MG63 (cell line): ENCODE results near the gene PPIC. TPM values are rescaled to one million over a fixed set of nuclear protein-coding genes. Genes with fewer than 3 reads are reported as not detected.

ENCODE experiments used
- DNase-seq: peaks from one replicate; pipeline ENCODE4 v3.0.0-alpha.2; 2020
- H3K27me3 ChIP-seq: fragments of 250-450 bp; sonication (Bioruptor Pico); 2 replicates; pipeline ENCODE4 v1.5.1; 2020; ENCODE audit warnings: mild to moderate bottlenecking, moderate library complexity
- H3K36me3 ChIP-seq: fragments of 250-450 bp; sonication (Bioruptor Pico); 2 replicates; pipeline ENCODE4 v1.5.1; 2020; ENCODE audit warnings: mild to moderate bottlenecking, moderate library complexity
- H3K4me3 ChIP-seq: fragments of 250-450 bp; sonication (Bioruptor Pico); 2 replicates; pipeline ENCODE4 v1.5.1; 2020; ENCODE audit warnings: mild to moderate bottlenecking, moderate library complexity
- H3K9me3 ChIP-seq: fragments of 250-450 bp; sonication (Bioruptor Pico); 2 replicates; pipeline ENCODE4 v1.5.1; 2020; ENCODE audit warnings: mild to moderate bottlenecking, moderate library complexity
- total RNA-seq: library from RNA; depleted of rRNA; stranded (reverse); fragments of >200 nt; shearing (Covaris generic); gene quantifications from 2 replicates; pipeline ENCODE4 v1.2.3, GENCODE V29; 2014; ENCODE audit warnings: low replicate concordance; rRNA removed

PPIC gene
- total RNA-seq, result 30.6 and 38.7 TPM in 2 replicates

DNA sequence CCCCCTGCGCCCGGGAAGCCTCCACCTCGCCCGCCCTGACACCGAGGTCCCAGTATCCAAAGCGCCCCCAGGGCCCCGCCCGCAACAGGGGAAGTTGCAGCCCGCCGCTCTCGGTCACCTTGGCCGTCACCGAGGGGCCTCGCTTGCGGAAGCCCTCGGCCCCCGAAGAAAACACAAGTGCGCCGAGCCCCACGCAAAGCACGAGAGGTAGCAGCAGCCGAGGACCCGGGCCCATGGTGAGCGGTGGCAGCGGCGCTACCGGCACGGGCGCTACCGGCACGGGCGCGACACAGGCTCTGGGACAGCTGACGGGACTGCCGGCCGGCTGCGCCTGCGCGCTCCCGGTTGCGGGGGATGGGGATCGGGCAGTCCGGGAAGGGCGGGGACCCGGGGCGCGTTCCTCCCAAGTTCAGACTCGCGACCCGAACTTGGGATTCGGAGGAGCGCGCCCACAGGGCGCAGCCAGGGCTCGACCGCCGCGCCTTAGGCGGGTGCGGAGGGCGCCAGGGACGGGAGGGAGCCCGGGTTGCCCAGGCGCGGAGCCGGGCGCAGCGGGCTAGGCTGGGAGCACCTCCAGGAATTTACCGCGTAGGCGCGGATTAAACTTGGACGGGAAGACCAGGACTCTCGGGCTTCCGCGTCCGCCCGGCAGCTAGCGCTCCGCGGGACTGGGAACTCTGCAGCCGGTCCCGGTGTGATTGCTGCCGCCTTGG lies at the start of gene PPIC:
Gene PPIC (minus strand): TSS at position 335 of the 713 bp plus-strand sequence. CDS start 100 bp downstream, at position 235.
- DNase-seq, result peak; percentile 92

GRCh38 chr5:123085638-123086286 lies 49.2 kb upstream of the PPIC start:
- H3K9me3 ChIP-seq, result no peaks in the 10 kb centered on the region
- peaks cover 59% of the 10 kb centered on the region for H3K27me3 ChIP-seq
- DNase-seq, result no peak

More for the DNA sequence above, at the start of gene PPIC:
- Histone ChIP-seq H3K36me3 (no peaks in the 10 kb centered on the region), H3K27me3 (no peaks in the 10 kb centered on the region), H3K9me3 (no peaks in the 10 kb centered on the region), H3K4me3 (peak within 1 kb of the TSS; percentile 77)

GRCh38 chr5:123084730-123085605 lies 48.4 kb upstream of the PPIC start:
- H3K4me3 ChIP-seq, result no peak overlapping the region
- H3K36me3 ChIP-seq, result no peaks in the 10 kb centered on the region
- no peaks in the 10 kb centered on the region for H3K9me3 ChIP-seq
- H3K27me3 ChIP-seq, result peaks cover 56% of the 10 kb centered on the region
- no peak for DNase-seq

More at GRCh38 chr5:123085638-123086286, 49.2 kb upstream of the PPIC start:
- Histone ChIP-seq H3K4me3 (no peak overlapping the region), H3K36me3 (no peaks in the 10 kb centered on the region)

- Histone ChIP-seq H3K36me3 (no peaks in the 10 kb centered on the region), H3K27me3 (peaks cover 51% of the 10 kb centered on the region), H3K4me3 (no peak overlapping the region), H3K9me3 (no peaks in the 10 kb centered on the region)
- DNase-seq, result no peak
Measured at GRCh38 chr5:123083298-123083697, 46.8 kb upstream of the PPIC start.

GRCh38 chr5:123080215-123080614 lies 43.7 kb upstream of the PPIC start:
- Histone ChIP-seq H3K9me3 (no peaks in the 10 kb centered on the region), H3K27me3 (peaks cover 37% of the 10 kb centered on the region), H3K36me3 (no peaks in the 10 kb centered on the region), H3K4me3 (no peak overlapping the region)
- DNase-seq, result no peak

DNA sequence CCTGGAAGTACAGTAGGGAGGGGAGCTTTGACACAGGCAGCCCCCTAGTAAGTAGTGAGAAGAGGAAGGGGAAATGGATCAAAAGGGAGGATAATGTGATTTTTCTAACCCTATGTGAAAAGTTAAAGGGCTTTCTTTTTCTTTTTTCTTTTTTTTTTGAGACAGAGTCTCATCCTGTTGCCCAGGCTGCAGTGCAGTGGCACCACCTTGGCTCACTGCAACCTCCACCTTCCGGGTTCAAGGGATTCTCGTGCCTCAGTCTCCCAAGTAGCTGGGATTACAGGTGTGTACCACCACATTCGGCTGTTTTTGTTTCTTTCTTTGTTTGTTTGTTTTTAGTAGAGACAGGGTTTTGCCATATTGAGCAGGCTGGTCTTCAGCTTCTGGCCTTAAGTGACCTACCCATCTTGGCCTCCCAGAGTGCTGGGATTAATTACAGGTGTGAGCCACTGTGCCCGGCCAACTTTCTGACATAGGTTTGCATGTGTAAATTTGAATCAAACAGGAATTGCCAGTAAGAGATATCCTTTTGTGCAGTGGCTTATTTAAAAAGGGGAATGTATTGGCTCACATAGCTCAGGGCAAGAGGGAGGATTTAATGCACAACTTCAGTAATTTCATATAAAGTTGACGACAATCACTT lies 39.1 kb upstream of the PPIC start:
- Histone ChIP-seq H3K27me3 (peaks cover 16% of the 10 kb centered on the region), H3K36me3 (no peaks in the 10 kb centered on the region), H3K9me3 (no peaks in the 10 kb centered on the region), H3K4me3 (no peak overlapping the region)
- DNase-seq, result no peak

- no peak for DNase-seq
- no peaks in the 10 kb centered on the region for H3K36me3 ChIP-seq
- no peak overlapping the region for H3K4me3 ChIP-seq
- peaks cover 6% of the 10 kb centered on the region; the same call in 1 of the 2 replicates for H3K27me3 ChIP-seq
- H3K9me3 ChIP-seq, result no peaks in the 10 kb centered on the region
Measured at GRCh38 chr5:123068368-123068938, 31.9 kb upstream of the PPIC start.

- Histone ChIP-seq H3K36me3 (no peaks in the 10 kb centered on the region), H3K9me3 (no peaks in the 10 kb centered on the region), H3K27me3 (peaks cover 4% of the 10 kb centered on the region; the same call in 1 of the 2 replicates), H3K4me3 (no peak overlapping the region)
- no peak for DNase-seq
Measured at GRCh38 chr5:123066016-123066415, 29.5 kb upstream of the PPIC start.

GRCh38 chr5:123059455-123059854 lies 22.9 kb upstream of the PPIC start:
- H3K4me3 ChIP-seq, result no peak overlapping the region
- no peak for DNase-seq
- peaks cover under 1% of the 10 kb centered on the region; the same call in 1 of the 2 replicates for H3K27me3 ChIP-seq
- peaks cover 4% of the 10 kb centered on the region; the same call in 1 of the 2 replicates for H3K9me3 ChIP-seq
- no peaks in the 10 kb centered on the region for H3K36me3 ChIP-seq

GRCh38 chr5:123051206-123051605 lies 14.7 kb upstream of the PPIC start:
- Histone ChIP-seq H3K9me3 (peaks cover 16% of the 10 kb centered on the region; the same call in 1 of the 2 replicates), H3K36me3 (no peaks in the 10 kb centered on the region), H3K27me3 (no peaks in the 10 kb centered on the region), H3K4me3 (no peak overlapping the region)
- no peak for DNase-seq

DNA sequence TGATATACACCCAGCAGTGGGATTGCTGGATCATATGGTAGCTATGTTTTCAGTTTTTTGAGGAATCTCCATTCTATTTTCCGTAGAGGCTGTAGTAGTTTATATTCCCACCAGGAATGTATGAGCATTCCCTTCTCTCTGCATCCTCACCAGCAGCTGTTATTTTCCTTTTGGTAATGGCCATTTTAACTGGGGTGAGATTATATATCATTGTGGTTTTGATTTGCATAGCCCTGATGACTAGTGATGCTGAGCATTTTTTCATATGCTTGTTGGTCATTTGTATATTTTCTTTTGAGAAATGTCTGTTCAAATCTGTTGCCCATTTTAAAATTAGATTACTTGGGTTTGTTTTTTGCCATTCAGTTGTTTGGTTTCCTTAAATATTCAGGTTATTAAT lies 11.2 kb upstream of the PPIC start:
- Histone ChIP-seq H3K36me3 (no peaks in the 10 kb centered on the region), H3K4me3 (no peak overlapping the region), H3K27me3 (no peaks in the 10 kb centered on the region), H3K9me3 (peaks cover 14% of the 10 kb centered on the region; the same call in 1 of the 2 replicates)
- DNase-seq, result no peak

DNA sequence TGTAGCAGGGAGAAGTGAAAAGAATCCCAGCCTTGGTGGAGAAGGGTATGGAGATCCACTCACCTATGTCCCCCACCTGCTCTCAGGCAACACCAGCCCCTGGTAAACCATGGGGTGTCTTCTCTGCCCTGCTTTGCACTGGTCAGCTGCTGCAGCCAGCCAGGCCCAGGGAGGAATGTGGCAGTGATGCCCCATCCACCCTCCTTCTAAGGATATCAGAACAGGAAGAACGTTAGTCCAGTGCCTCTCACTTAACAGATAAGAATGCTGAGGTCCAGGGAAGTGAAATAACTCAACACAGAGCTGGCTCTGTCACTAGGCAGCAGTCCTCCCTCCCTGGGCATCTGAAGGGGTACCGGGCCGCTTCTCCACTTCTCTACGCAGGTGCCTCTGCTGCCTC lies 9.7 kb upstream of the PPIC start:
- no peak for DNase-seq
- H3K4me3 ChIP-seq, result no peak overlapping the region
- H3K27me3 ChIP-seq, result no peaks in the 10 kb centered on the region
- peaks cover 3% of the 10 kb centered on the region; the same call in 1 of the 2 replicates for H3K9me3 ChIP-seq
- H3K36me3 ChIP-seq, result no peaks in the 10 kb centered on the region

GRCh38 chr5:123044926-123045617 lies 8.5 kb upstream of the PPIC start:
- no peak overlapping the region for H3K4me3 ChIP-seq
- H3K9me3 ChIP-seq, result no peaks in the 10 kb centered on the region
- no peaks in the 10 kb centered on the region for H3K36me3 ChIP-seq
- no peak for DNase-seq
- no peaks in the 10 kb centered on the region for H3K27me3 ChIP-seq

DNA sequence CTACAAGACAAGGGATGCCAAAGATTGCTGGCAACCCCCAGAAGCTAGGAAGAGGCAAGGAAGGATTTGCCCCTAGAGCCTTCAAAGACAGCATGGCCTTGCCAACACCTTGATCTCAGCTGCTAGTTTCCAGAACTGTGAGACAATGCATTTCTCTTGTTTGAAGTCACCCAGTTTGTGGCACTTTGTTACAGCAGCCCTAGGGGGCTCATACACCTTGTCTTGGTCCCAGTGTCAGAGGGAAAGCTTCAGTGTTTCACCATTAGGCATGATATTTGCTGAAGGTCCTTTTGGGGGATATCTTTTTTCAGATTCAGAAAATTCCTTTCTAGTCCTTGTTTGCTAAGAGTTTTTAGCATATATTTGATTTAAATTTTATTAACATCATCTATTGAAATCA lies 3.1 kb upstream of the PPIC start:
- no peak for DNase-seq
- H3K4me3 ChIP-seq, result no peak overlapping the region
- no peaks in the 10 kb centered on the region for H3K27me3 ChIP-seq
- no peaks in the 10 kb centered on the region for H3K9me3 ChIP-seq
- no peaks in the 10 kb centered on the region for H3K36me3 ChIP-seq

GRCh38 chr5:123037104-123037418 lies 536 bp upstream of the PPIC start:
- DNase-seq, result no peak
- Histone ChIP-seq H3K9me3 (no peaks in the 10 kb centered on the region), H3K36me3 (no peaks in the 10 kb centered on the region), H3K27me3 (no peaks in the 10 kb centered on the region), H3K4me3 (peak overlapping the region; percentile 77)

DNA sequence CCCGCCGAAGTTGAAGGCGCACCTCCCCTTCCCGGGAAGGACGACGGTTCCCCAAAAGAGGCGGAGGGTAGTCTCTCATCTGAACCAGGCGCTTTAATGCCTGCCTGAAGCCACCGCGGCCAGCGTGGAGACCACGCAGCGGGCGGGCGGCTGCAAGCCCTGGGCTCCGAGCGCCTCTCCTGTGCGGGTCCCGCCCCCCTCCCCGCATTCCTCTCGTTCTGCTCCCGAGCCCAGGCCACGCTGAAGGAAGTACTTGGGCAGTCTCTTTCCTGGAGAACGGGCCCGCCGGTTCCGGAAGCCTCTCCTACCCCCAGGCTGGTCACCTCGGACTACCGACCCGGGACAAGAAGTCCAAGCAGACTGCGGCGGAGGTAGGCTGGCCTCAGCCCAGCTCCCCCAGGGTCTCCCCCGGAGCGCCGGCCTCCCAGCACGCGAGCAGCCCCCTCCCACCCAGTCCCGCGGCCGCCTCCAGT lies 571 bp downstream of the PPIC start:
- DNase-seq, result peak; percentile 77
- peak overlapping the region; percentile 77 for H3K4me3 ChIP-seq
- no peaks in the 10 kb centered on the region for H3K9me3 ChIP-seq
- no peaks in the 10 kb centered on the region for H3K36me3 ChIP-seq
- H3K27me3 ChIP-seq, result no peaks in the 10 kb centered on the region
